Right forelimb (tissue), 1 donor: ENCODE results near the gene NCBP1.
A peak's percentile ranks its signal among the peaks of the same experiment; 100 is the strongest.
"Not testable (repeated sequence)": the region's sequence is repeated elsewhere in the genome, so short reads cannot be mapped to it uniquely, and the experiment has no call there.

Experiments
- DNase-seq: peaks from one replicate; pipeline ENCODE4 v3.0.0-alpha.2; 2018

Gene NCBP1

GRCh38 chr9:97682242-97682641 lies 48.6 kb downstream of the NCBP1 start:
- DNase-seq: no peak

DNA sequence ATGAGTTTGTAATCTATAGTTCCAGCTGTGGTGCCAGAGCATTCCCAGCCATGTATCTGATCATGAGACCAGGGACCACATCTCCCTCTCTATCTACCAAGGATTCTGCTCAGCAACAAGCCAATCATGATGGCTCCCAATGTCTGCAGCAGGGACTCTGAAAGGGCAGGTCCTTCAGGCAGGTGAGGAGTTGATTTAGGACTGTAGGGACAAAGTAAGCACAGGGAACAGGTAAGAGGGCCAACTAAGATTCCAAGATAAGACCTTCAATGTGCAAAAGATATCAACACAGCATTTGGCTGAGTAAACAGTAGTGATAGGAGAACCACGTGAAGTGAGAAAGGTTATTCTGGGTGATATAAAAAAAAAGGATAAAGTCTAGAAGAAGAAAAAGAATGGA lies 55.0 kb downstream of the NCBP1 start:
- DNase-seq: no peak

- no peak for DNase-seq
Measured at GRCh38 chr9:97689401-97690180, 56.0 kb downstream of the NCBP1 start.

DNA sequence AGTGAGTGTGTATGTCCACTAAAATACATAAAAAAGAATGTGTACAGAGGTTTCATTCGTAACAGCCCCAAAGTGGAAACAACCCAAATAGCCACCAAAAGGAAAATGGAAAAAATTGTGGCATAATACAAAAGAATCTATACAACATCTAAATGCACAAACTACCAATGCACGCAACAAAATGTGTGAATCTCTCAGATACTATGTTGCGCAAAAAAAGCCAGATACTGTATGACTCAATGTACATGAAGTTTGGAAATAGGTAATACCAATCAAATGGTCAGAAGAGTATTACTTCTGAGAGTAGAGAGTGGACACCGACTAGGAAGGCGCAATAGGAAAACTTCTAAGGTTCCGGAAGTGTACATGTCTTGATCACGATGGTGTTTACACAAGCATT lies 61.1 kb downstream of the NCBP1 start:
- no peak for DNase-seq

DNA sequence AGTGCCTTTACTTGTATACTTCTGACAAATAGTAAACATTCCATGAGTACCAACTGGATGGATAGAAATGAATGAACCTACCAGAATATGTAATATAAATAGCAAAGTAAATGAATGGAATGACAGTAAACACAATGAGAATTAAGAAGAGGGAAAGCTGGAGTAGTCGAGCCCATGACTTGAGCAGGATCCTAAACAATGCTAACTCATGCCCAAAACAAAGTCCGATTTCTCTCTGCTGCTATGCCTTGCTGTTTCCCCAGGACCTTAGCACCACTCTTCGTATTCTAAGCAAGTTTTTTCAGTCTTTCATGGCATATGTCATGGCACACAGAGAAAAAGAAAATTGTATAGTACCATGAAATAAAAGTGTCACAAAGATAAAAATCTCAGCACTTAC lies 61.8 kb downstream of the NCBP1 start:
- no peak for DNase-seq

- DNase-seq: no peak
Measured at GRCh38 chr9:97695995-97696802, 62.6 kb downstream of the NCBP1 start.

DNA sequence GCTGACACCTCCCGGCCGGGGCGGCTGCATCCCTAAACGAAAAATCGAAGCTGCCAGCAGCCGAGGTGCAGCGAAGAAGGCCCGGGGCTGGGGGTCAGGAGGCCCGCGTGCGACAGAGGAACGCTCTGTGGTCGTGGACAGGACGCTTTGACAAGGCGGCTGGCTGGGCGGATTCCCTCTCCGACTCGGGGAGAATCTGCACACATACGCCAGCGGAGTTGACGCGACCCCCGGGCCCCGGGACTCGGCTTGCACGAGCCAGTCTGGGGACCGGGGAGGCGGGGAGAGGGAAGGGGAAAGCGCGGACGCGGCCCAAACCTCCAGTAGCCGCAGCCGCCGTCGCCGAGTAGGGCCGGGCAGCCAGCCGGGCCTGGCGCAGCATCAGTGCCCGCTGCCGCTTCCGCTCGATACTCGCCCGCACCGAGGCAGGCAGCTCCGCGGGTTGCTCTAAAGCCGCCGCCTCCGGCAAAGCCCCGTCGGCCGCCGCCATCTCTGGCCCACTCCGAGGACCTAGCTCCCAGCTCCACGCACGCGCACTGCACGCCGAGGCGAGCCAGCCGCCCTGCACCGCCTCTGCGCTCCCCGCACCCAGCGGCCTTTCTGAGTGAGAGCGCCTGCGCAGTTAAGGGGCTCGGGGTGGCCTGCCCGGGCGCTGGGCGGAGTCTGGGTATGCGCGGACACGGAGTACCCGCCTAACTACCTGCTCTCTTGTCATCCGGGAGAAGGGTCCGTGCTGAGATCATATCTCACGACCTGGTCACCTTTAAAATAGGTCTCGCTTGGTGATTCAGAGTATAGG lies 63.4 kb downstream of the NCBP1 start, which contains the start of gene XPA:
TSS of gene XPA (minus strand) at position 538 of the 799 bp plus-strand sequence. CDS start at position 490, 48 bp downstream.
- peak; percentile 97 for DNase-seq

GRCh38 chr9:97697837-97698236 lies 64.2 kb downstream of the NCBP1 start:
- no peak for DNase-seq

DNA sequence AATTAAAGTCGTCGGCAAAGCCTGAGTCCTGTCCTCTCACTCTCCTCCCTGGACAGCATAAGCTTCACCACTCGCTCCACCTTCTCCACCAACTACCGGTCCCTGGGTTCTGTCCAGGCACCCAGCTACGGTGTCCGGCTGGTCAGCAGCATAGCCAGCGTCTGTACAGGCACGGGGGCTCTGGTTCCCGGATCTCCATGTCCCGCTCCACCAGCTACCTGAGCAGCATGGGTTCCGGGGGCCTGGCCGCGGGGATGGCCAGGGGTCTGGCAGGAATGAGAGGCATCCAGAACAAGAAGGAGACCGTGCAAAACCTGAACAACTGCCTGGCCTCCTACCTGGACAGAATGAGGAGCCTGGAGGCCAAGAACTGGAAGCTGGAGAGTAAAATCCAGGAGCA lies 65.2 kb downstream of the NCBP1 start:
- DNase-seq: no peak

- not testable (repeated sequence) for DNase-seq
Measured at GRCh38 chr9:97699281-97699680, 65.7 kb downstream of the NCBP1 start.

- not testable (repeated sequence) for DNase-seq
Measured at GRCh38 chr9:97699824-97700223, 66.2 kb downstream of the NCBP1 start.

DNA sequence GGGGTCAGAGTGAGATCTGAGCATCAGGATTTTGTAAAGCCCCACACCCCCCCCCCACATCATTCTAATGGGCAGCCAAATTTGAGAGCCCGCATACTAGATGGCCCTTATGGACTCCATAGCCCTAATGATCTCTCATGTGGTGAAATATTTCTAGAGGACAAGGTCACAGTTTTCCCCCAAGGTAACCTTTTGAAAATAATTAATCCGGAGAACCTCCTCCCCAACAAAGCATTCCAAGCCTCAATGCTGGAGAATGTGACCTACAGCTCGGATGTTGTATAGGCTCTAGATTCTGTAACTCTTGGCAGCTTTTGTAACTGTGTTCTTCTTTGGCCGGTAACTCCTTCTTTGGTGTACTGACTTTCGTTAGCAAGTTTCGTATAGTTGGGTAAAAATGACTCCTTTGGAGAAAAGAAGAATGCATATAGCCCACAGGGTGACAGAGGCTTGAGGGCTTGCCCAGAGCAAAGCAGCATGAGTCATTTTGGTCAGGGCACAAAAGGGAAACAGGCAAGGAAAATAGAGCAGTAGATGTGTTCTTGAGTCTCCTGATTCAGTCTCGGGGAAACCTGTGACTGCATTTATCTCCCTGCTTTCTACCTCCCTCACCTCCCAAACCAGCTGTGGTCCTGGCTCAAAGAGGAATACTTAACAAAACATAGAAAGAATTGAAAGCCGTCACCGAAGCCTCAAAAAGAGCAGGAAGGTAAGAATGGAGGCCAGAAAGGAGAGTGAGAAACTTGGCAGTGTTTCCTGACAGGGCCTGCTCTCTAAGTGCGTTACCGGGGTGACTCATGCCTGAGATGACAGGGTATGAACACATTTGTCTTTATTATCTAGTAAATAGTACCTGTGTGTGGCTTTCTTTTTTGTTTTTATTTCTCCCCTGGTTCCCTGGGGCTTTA lies 70.1 kb downstream of the NCBP1 start:
- no peak for DNase-seq

DNA sequence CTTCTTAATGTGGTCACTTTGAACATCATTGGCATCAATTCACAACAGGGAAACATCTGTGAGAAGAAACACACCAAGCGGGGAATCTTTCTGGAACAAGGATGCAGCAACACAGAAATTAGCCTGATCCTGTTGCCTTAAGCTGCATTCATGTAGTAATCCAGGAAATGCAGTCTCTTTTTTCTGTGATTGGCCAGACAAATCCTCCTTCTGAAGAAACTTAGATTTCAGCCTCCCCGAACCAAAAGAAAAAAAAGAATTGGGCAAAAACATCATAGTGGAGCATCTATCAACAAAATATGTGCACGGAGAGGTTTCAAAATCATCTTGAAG lies 70.7 kb downstream of the NCBP1 start:
- DNase-seq: no peak

GRCh38 chr9:97704851-97705250 lies 71.2 kb downstream of the NCBP1 start:
- no peak for DNase-seq

GRCh38 chr9:97705354-97705950 lies 71.8 kb downstream of the NCBP1 start:
- DNase-seq: no peak

GRCh38 chr9:97706246-97706645 lies 72.6 kb downstream of the NCBP1 start:
- DNase-seq: no peak

- peak; percentile 51 for DNase-seq
Measured at GRCh38 chr9:97710356-97711222, 77.0 kb downstream of the NCBP1 start.

DNA sequence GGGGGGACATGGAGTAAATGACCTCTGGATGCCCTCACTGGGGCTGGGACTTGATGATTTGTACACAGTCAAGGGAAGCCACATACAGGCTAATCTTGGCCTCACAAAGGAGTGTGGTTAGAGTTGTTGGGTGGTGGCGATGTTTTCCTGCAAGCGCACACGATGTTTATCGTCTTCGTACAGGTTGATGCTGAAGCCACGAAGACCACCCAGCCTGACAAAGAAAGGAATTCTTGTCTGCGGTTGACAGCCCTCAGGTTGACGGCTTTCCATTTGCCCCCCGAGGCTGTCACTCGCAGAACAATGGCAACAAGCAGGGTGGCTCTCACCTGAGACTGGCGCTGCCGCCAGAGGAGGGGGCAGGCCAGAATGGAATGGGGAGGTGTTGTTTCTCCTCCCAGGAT lies 77.6 kb downstream of the NCBP1 start:
- no peak for DNase-seq

DNA sequence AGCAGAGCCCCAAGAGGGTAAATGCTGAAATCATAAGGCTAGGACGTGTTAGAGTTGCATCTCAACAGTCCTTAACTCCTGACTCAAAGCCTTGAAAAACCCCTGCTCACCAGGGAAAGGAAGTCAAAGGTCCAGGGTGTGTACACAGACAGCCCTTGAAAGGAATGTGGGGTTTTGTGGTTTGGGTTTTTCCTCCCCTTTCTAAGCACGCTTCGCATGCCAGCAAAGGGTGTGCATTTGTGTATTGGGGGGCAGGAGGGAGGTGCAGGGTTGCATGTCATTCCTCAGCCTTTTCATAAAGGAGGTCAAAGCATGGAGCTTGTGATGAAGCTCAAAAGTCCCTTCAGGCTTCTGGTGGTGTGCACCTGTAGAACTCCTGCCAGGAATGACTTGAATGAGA lies 80.8 kb downstream of the NCBP1 start:
- DNase-seq: no peak

DNA sequence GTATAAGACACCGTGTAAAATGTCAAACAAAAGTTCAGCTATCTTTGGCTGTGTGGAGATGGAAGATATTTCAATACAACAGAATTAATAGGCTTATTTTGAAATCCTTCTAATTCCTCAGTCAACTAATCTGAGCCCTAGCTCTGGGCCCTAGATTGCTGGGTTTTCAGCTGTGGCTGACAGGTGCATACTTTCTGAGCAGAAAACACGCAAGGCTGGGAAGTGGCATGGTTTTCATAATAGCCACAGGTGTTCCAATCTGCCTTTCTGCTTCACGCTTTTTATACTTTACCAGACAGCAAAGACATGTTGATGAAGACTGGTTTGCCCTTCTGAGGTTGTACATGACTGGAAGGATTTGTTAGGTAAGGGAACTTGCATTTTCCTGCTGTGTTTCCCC lies 84.2 kb downstream of the NCBP1 start:
- no peak for DNase-seq

DNA sequence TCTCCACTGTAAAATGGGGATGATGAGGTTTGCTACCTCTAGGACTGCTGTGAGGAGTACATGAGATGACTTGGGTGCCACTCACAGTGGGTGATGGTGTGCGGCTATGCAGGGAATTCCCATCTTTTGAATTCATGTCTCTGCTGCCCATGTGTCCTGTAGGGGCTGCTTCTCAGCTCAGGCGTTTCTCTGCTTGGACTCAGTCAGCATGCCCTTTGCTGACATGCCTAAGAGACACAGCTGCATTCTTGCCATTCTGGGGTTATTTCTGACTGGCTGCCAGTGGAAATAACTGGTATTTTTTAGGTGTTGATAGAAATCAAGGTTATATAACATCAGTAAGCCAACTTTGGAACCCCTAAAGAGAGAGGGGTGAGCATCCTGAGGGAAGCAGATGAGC lies 87.8 kb downstream of the NCBP1 start:
- DNase-seq: no peak
